ENCODE results near the gene ACTL6B. TPM values are rescaled to one million over a fixed set of nuclear protein-coding genes. Genes with fewer than 3 reads are reported as not detected.

ACTL6B gene
- polyA plus RNA-seq, 1 experiment = not detected

GRCh38 chr7:100607111-100607510 is 49.1 kb downstream of the ACTL6B start:
- DNase-seq (ENCODE audit: low read depth) = no peak
- POLR2A ChIA-PET = no interaction called here

GRCh38 chr7:100606313-100606712 is 49.9 kb downstream of the ACTL6B start:
- H3K36me3 ChIP-seq (ENCODE audit: control insufficient read depth, insufficient read depth, low read length) = peaks cover 21% of the 10 kb centered on the region
- H3K4me3 ChIP-seq (ENCODE audit: low read depth, low read length) = no peak overlapping the region
- POLR2A ChIA-PET = no interaction called here
- DNase-seq (ENCODE audit: low read depth) = no peak
- CTCF ChIA-PET = interaction anchor here (1.2 to 2.0 kb wide), 4 partner anchors 10 to 99 kb away, joined by 3 to 12 read pairs (median 4); partner anchors contain the start of gene POP7
- H3K27me3 ChIP-seq (ENCODE audit: control insufficient read depth, insufficient read depth, low read length) = no peaks in the 10 kb centered on the region
- TF ChIP-seq CTCF (IDR thresholded peaks at IDR 0.05; ENCODE audit: insufficient read depth, low read depth, low read length) = no peak

More at GRCh38 chr7:100607111-100607510, 49.1 kb downstream of the ACTL6B start:
- CTCF ChIA-PET = interaction anchor here (1.7 to 2.2 kb wide), 2 partner anchors 10 to 85 kb away, joined by 3 to 6 read pairs; no protein-coding TSS in a partner anchor
- no peak overlapping the region for H3K4me3 ChIP-seq (ENCODE audit: low read depth, low read length)
- H3K36me3 ChIP-seq (ENCODE audit: control insufficient read depth, insufficient read depth, low read length) = peaks cover 21% of the 10 kb centered on the region
- TF ChIP-seq CTCF (IDR thresholded peaks at IDR 0.05; ENCODE audit: insufficient read depth, low read depth, low read length) = no peak
- no peaks in the 10 kb centered on the region for H3K27me3 ChIP-seq (ENCODE audit: control insufficient read depth, insufficient read depth, low read length)

- CTCF ChIA-PET = interaction anchor here (0.5 to 2.0 kb wide), 5 partner anchors 41 to 1802 kb away, joined by 3 to 12 read pairs (median 3); partner anchors contain the start of gene POP7
- TF ChIP-seq CTCF (IDR thresholded peaks at IDR 0.05; ENCODE audit: insufficient read depth, low read depth, low read length) = no peak
- no peak for DNase-seq (ENCODE audit: low read depth)
- peak overlapping the region; percentile 46 for H3K4me3 ChIP-seq (ENCODE audit: low read depth, low read length)
- peaks cover 21% of the 10 kb centered on the region for H3K36me3 ChIP-seq (ENCODE audit: control insufficient read depth, insufficient read depth, low read length)
- H3K27me3 ChIP-seq (ENCODE audit: control insufficient read depth, insufficient read depth, low read length) = no peaks in the 10 kb centered on the region
- POLR2A ChIA-PET = interaction anchor here (0.5 kb wide), 1 partner anchor 101 kb away, joined by 3 read pairs; the partner anchor contains the start of gene POP7
Observed at GRCh38 chr7:100604976-100605911, 51.0 kb downstream of the ACTL6B start.

GRCh38 chr7:100604028-100604975 is 51.9 kb downstream of the ACTL6B start:
- Histone ChIP-seq H3K27me3 (ENCODE audit: control insufficient read depth, insufficient read depth, low read length) (no peaks in the 10 kb centered on the region), H3K4me3 (ENCODE audit: low read depth, low read length) (peak overlapping the region; percentile 46), H3K36me3 (ENCODE audit: control insufficient read depth, insufficient read depth, low read length) (peaks cover 21% of the 10 kb centered on the region)
- DNase-seq (ENCODE audit: low read depth) = no peak
- POLR2A ChIA-PET = interaction anchor here (1.1 kb wide), 1 partner anchor 34 kb away, joined by 3 read pairs; no protein-coding TSS in a partner anchor
- TF ChIP-seq CTCF (IDR thresholded peaks at IDR 0.05; ENCODE audit: insufficient read depth, low read depth, low read length) = peak; percentile 64
- CTCF ChIA-PET = interaction anchor here (0.9 to 2.4 kb wide), 6 partner anchors 18 to 248 kb away, joined by 4 to 12 read pairs (median 7); partner anchors contain the start of genes FBXO24, LRCH4 and SLC12A9

Measured in BJ (cell line).